ENCODE results near the gene WDR33. TPM values are rescaled to one million over a fixed set of nuclear protein-coding genes. Genes with fewer than 3 reads are reported as not detected.

Gene WDR33
- total RNA-seq, 1 donor = 25.7 TPM

GRCh38 chr2:127653421-127654083, 157.4 kb downstream of the WDR33 start:
- Histone ChIP-seq H3K27me3 (ENCODE audit: insufficient read depth, low read length) (no peaks in the 10 kb centered on the region), H2AFZ (ENCODE audit: low read length) (no peak overlapping the region), H3K4me2 (ENCODE audit: insufficient read depth, low read length) (no peak overlapping the region), H3K36me3 (ENCODE audit: insufficient read depth, low read length) (no peaks in the 10 kb centered on the region), H3K27ac (ENCODE audit: low read depth, low read length) (no peak overlapping the region), H3K4me1 (ENCODE audit: insufficient read depth, low read length) (no peaks in the 10 kb centered on the region), H3K4me3 (ENCODE audit: insufficient read depth, low read length) (no peak overlapping the region), H3K79me2 (ENCODE audit: insufficient read depth, low read length) (no peaks in the 10 kb centered on the region), H4K20me1 (ENCODE audit: insufficient read depth, low read length) (no peaks in the 10 kb centered on the region), H3K9me3 (ENCODE audit: low read depth, low read length) (no peaks in the 10 kb centered on the region)
- no peak for DNase-seq (ENCODE audit: insufficient read length, low spot score, missing footprints)
- TF ChIP-seq CTCF (IDR thresholded peaks at IDR 0.05; ENCODE audit: extremely low read depth, low read depth, low read length) = no peak

GRCh38 chr2:127652786-127653357, 158.1 kb downstream of the WDR33 start:
- Histone ChIP-seq H2AFZ (ENCODE audit: low read length) (no peak overlapping the region), H3K79me2 (ENCODE audit: insufficient read depth, low read length) (no peaks in the 10 kb centered on the region), H3K27me3 (ENCODE audit: insufficient read depth, low read length) (no peaks in the 10 kb centered on the region), H3K9me3 (ENCODE audit: low read depth, low read length) (no peaks in the 10 kb centered on the region), H3K4me1 (ENCODE audit: insufficient read depth, low read length) (no peaks in the 10 kb centered on the region), H4K20me1 (ENCODE audit: insufficient read depth, low read length) (no peaks in the 10 kb centered on the region), H3K27ac (ENCODE audit: low read depth, low read length) (no peak overlapping the region), H3K36me3 (ENCODE audit: insufficient read depth, low read length) (no peaks in the 10 kb centered on the region), H3K4me2 (ENCODE audit: insufficient read depth, low read length) (no peak overlapping the region), H3K4me3 (ENCODE audit: insufficient read depth, low read length) (no peak overlapping the region)
- no peak for TF ChIP-seq CTCF (IDR thresholded peaks at IDR 0.05; ENCODE audit: extremely low read depth, low read depth, low read length)
- DNase-seq (ENCODE audit: insufficient read length, low spot score, missing footprints) = no peak

GRCh38 chr2:127651971-127652550, 158.9 kb downstream of the WDR33 start:
- no peaks in the 10 kb centered on the region for H3K9me3 ChIP-seq (ENCODE audit: low read depth, low read length)
- no peak overlapping the region for H2AFZ ChIP-seq (ENCODE audit: low read length)
- no peaks in the 10 kb centered on the region for H3K27me3 ChIP-seq (ENCODE audit: insufficient read depth, low read length)
- H3K79me2 ChIP-seq (ENCODE audit: insufficient read depth, low read length) = no peaks in the 10 kb centered on the region
- H3K4me3 ChIP-seq (ENCODE audit: insufficient read depth, low read length) = no peak overlapping the region
- DNase-seq (ENCODE audit: insufficient read length, low spot score, missing footprints) = no peak
- no peak for TF ChIP-seq CTCF (IDR thresholded peaks at IDR 0.05; ENCODE audit: extremely low read depth, low read depth, low read length)
- no peak overlapping the region for H3K4me2 ChIP-seq (ENCODE audit: insufficient read depth, low read length)
- no peaks in the 10 kb centered on the region for H4K20me1 ChIP-seq (ENCODE audit: insufficient read depth, low read length)
- no peaks in the 10 kb centered on the region for H3K36me3 ChIP-seq (ENCODE audit: insufficient read depth, low read length)
- no peak overlapping the region for H3K27ac ChIP-seq (ENCODE audit: low read depth, low read length)
- H3K4me1 ChIP-seq (ENCODE audit: insufficient read depth, low read length) = peaks cover 3% of the 10 kb centered on the region

GRCh38 chr2:127651381-127651809, 159.6 kb downstream of the WDR33 start:
- H2AFZ ChIP-seq (ENCODE audit: low read length) = no peak overlapping the region
- H3K4me3 ChIP-seq (ENCODE audit: insufficient read depth, low read length) = no peak overlapping the region
- H3K4me1 ChIP-seq (ENCODE audit: insufficient read depth, low read length) = peaks cover 6% of the 10 kb centered on the region
- no peaks in the 10 kb centered on the region for H3K79me2 ChIP-seq (ENCODE audit: insufficient read depth, low read length)
- H3K4me2 ChIP-seq (ENCODE audit: insufficient read depth, low read length) = no peak overlapping the region
- no peaks in the 10 kb centered on the region for H3K9me3 ChIP-seq (ENCODE audit: low read depth, low read length)
- no peaks in the 10 kb centered on the region for H3K27me3 ChIP-seq (ENCODE audit: insufficient read depth, low read length)
- TF ChIP-seq CTCF (IDR thresholded peaks at IDR 0.05; ENCODE audit: extremely low read depth, low read depth, low read length) = no peak
- H4K20me1 ChIP-seq (ENCODE audit: insufficient read depth, low read length) = no peaks in the 10 kb centered on the region
- DNase-seq (ENCODE audit: insufficient read length, low spot score, missing footprints) = no peak
- no peak overlapping the region for H3K27ac ChIP-seq (ENCODE audit: low read depth, low read length)
- H3K36me3 ChIP-seq (ENCODE audit: insufficient read depth, low read length) = no peaks in the 10 kb centered on the region

All from osteoblast (primary cell).